ENCODE results near the gene MYO5B.

- TF ChIP-seq CTCF (IDR thresholded peaks at IDR 0.05 in 2 of 3, conservative IDR thresholded peaks at IDR 0.05 in 1 of 3; ENCODE audit: control insufficient read depth in 2 of 3, extremely low read depth in 1 of 3, insufficient read depth in 1 of 3, low read depth in 3 of 3, low read length in 3 of 3) (no peak), EZH2 (IDR thresholded peaks at IDR 0.05; ENCODE audit: borderline replicate concordance, control insufficient read depth, low read depth, low read length) (no peak), SP1 (IDR thresholded peaks at IDR 0.05; ENCODE audit: low read depth, low read length) (no peak), TARDBP (IDR thresholded peaks at IDR 0.05; ENCODE audit: borderline replicate concordance) (no peak), SIN3A (IDR thresholded peaks at IDR 0.05; ENCODE audit: low read depth, low read length) (no peak), ETV6 (conservative IDR thresholded peaks at IDR 0.05 in 1 of 2, IDR thresholded peaks at IDR 0.05 in 1 of 2; ENCODE audit: borderline replicate concordance in 1 of 2, low read depth in 1 of 2) (no peak), MYC (IDR thresholded peaks at IDR 0.05; ENCODE audit: insufficient read depth, insufficient read length, insufficient replicate concordance, low read length, severe bottlenecking) (no peak)
These were observed 139.5 kb downstream of the MYO5B start for GRCh38 chr18:50055488-50055887.
